Measurements from ENCODE around the gene SNX8.

The SNX8 gene

GRCh38 chr7:2245883-2246675, 68.2 kb downstream of the SNX8 start:
- TF ChIP-seq CTCF (IDR thresholded peaks at IDR 0.05; ENCODE audit: insufficient read depth, low read depth, low read length, missing control alignments): no peak
- H3K4me3 ChIP-seq (ENCODE audit: low read depth, low read length): no peak overlapping the region
- DNase-seq (ENCODE audit: low read depth): no peak

- no peak overlapping the region for H3K4me3 ChIP-seq (ENCODE audit: low read depth, low read length)
- no peak for DNase-seq (ENCODE audit: low read depth)
- no peak for TF ChIP-seq CTCF (IDR thresholded peaks at IDR 0.05; ENCODE audit: insufficient read depth, low read depth, low read length, missing control alignments)
These were observed 69.7 kb downstream of the SNX8 start for GRCh38 chr7:2244404-2244995.

GRCh38 chr7:2243458-2243857, 70.8 kb downstream of the SNX8 start:
- DNase-seq (ENCODE audit: low read depth): no peak
- TF ChIP-seq CTCF (IDR thresholded peaks at IDR 0.05; ENCODE audit: insufficient read depth, low read depth, low read length, missing control alignments): no peak
- H3K4me3 ChIP-seq (ENCODE audit: low read depth, low read length): no peak overlapping the region

- no peak for TF ChIP-seq CTCF (IDR thresholded peaks at IDR 0.05; ENCODE audit: insufficient read depth, low read depth, low read length, missing control alignments)
- DNase-seq (ENCODE audit: low read depth): peak; percentile 53
- H3K4me3 ChIP-seq (ENCODE audit: low read depth, low read length): peak overlapping the region; percentile 98
These were observed 71.5 kb downstream of the SNX8 start for GRCh38 chr7:2242541-2243429.

GRCh38 chr7:2241580-2242540, 72.4 kb downstream of the SNX8 start, which contains the start of the genes MRM2 and NUDT1:
Gene MRM2 (minus strand): TSS chr7:2242205. CDS start chr7:2242169, 36 bp downstream.
Gene NUDT1 (plus strand): TSS chr7:2242226. CDS start chr7:2244575, 2,349 bp downstream.
- TF ChIP-seq CTCF (IDR thresholded peaks at IDR 0.05; ENCODE audit: insufficient read depth, low read depth, low read length, missing control alignments): no peak
- H3K4me3 ChIP-seq (ENCODE audit: low read depth, low read length): peak within 1 kb of the TSS; percentile 98
- peak; percentile 90 for DNase-seq (ENCODE audit: low read depth)

- DNase-seq (ENCODE audit: low read depth): no peak
- TF ChIP-seq CTCF (IDR thresholded peaks at IDR 0.05; ENCODE audit: insufficient read depth, low read depth, low read length, missing control alignments): no peak
- no peak overlapping the region for H3K4me3 ChIP-seq (ENCODE audit: low read depth, low read length)
These were observed 75.0 kb downstream of the SNX8 start for GRCh38 chr7:2239242-2239641.
